B cell (primary cell): ENCODE data around the gene CD79A.

Source experiments
- CTCF ChIP-seq: fragments of 200-600 bp; IDR thresholded peaks from one replicate; pipeline ENCODE4 v1.8.0; 2022; ENCODE audit warnings: antibody characterized with exemption, mild to moderate bottlenecking
- EZH2 ChIP-seq: IDR thresholded peaks from 2 replicates; pipeline ENCODE4 v1.6.1; 2012; ENCODE audit warnings: borderline replicate concordance, low read depth, mild to moderate bottlenecking, moderate library complexity, low read length; ENCODE audit not compliant: insufficient read depth, poor library complexity, severe bottlenecking

GRCh38 chr19:41845051-41845590 lies 32.0 kb upstream of the CD79A start:
- TF ChIP-seq CTCF (no peak), EZH2 (no peak)
